Neural progenitor cell (in vitro differentiated cells): Measurements from ENCODE around the gene MGAT3.

ENCODE experiments used
- CTCF ChIP-seq: fragments of 200-600 bp; sonication (generic); IDR thresholded peaks from 2 replicates; pipeline ENCODE4 v1.5.1; 2017; ENCODE audit warnings: antibody characterized with exemption, mild to moderate bottlenecking
- EZH2 ChIP-seq: fragments of 200-600 bp; sonication (generic); IDR thresholded peaks from 2 replicates; pipeline ENCODE4 v1.6.1; 2017; ENCODE audit warnings: antibody characterized with exemption, mild to moderate bottlenecking, moderate library complexity
- EZH2phosphoT487 ChIP-seq: fragments of 200-600 bp; sonication (generic); IDR thresholded peaks from 2 replicates; pipeline ENCODE4 v1.6.1; 2017; ENCODE audit warnings: antibody characterized with exemption

GRCh38 chr22:39528080-39528661 lies 71.4 kb downstream of the MGAT3 start:
- TF ChIP-seq CTCF, result no peak
- no peak for TF ChIP-seq EZH2
- no peak for TF ChIP-seq EZH2phosphoT487
